Esophagus muscularis mucosa (tissue), 4 donors: ENCODE measurements around the gene TBATA. TPM values are rescaled to one million over a fixed set of nuclear protein-coding genes. Genes with fewer than 3 reads are reported as not detected.

Experiments used
- DNase-seq: peaks from one replicate; pipeline ENCODE4 v3.0.0-alpha.2; 2017; ENCODE audit errors: extremely low spot score
- H3K27ac ChIP-seq, 4 donors: fragments of 200-600 bp; sonication (generic); replicated peaks in 1 of 4; 1 replicate in 3 of 4; 2 replicates in 1 of 4; pipeline ENCODE4 v1.5.1; 2016 to 2019; ENCODE audit warnings: mild to moderate bottlenecking in 1 of 4
- H3K27me3 ChIP-seq, 4 donors: fragments of 200-600 bp; sonication (generic); one replicate each; pipeline versions ENCODE4 v1.5.1 to v1.6.0; 2016 to 2019
- H3K36me3 ChIP-seq, 4 donors: fragments of 200-600 bp; sonication (generic); one replicate each; pipeline ENCODE4 v1.5.1; 2016 to 2019
- H3K4me1 ChIP-seq, 4 donors: fragments of 200-600 bp; sonication (generic); one replicate each; pipeline ENCODE4 v1.5.1; 2016 to 2019
- H3K4me3 ChIP-seq, 4 donors: fragments of 200-600 bp; sonication (generic); 1 replicate in 2 of 4; 2 replicates in 2 of 4; pipeline ENCODE4 v1.5.1; 2016 to 2019; ENCODE audit warnings: mild to moderate bottlenecking in 4 of 4, moderate library complexity in 1 of 4
- H3K9me3 ChIP-seq, 4 donors: fragments of 200-600 bp; sonication (generic); 1 replicate in 3 of 4; 2 replicates in 1 of 4; pipeline ENCODE4 v1.5.1; 2016 to 2019
- EP300 ChIP-seq: sonication (generic); formaldehyde crosslinking; IDR thresholded peaks from one replicate; pipeline ENCODE4 v1.6.1; 2017; ENCODE audit warnings: antibody characterized with exemption
- POLR2A ChIP-seq: fragments of 450-650 bp; IDR thresholded peaks from one replicate; pipeline ENCODE4 v1.6.1; 2017; ENCODE audit warnings: antibody characterized with exemption, moderate library complexity, mild to moderate bottlenecking, low read depth
- POLR2AphosphoS5 ChIP-seq, 2 donors: sonication (generic); formaldehyde crosslinking; IDR thresholded peaks; one replicate each; pipeline ENCODE4 v1.6.1; 2017; ENCODE audit warnings: antibody characterized with exemption in 2 of 2
- WGBS: methylation state at CpG from one replicate; pipeline ENCODE4 v1.1.5; 2018; 5-methylcytosine and 5-hydroxymethylcytosine counted together
- intact Hi-C: fragments of 100-400 bp; cut with DNase I; formaldehyde crosslinking; loops from one replicate; pipeline ENCODE4 v1.15.1; 2023
- small RNA-seq, 3 donors: library from RNA; depleted of rRNA; stranded (forward); fragments of <200 nt; gene quantifications; one replicate each; pipeline ENCODE3, GENCODE V24; 2016
- total RNA-seq, 4 donors: library from RNA; depleted of rRNA; stranded (reverse); fragments of >200 nt; gene quantifications; one replicate each; pipeline versions ENCODE4 v1.1.0 to v1.2.1, GENCODE V29; 2016
- TF ChIP-seq, protein P1 (sequence below), 3 experiments: fragments of 200-600 bp in 2 of 3; fragments of 450-650 bp in 1 of 3; sonication (generic) in 2 of 3; IDR thresholded peaks; one replicate each; pipeline ENCODE4 v1.5.1; 2017 to 2019; ENCODE audit warnings: antibody characterized with exemption in 3 of 3, mild to moderate bottlenecking in 2 of 3, moderate library complexity in 1 of 3

Gene TBATA
- total RNA-seq, 4 donors from 2014 or later, result not detected

DNA sequence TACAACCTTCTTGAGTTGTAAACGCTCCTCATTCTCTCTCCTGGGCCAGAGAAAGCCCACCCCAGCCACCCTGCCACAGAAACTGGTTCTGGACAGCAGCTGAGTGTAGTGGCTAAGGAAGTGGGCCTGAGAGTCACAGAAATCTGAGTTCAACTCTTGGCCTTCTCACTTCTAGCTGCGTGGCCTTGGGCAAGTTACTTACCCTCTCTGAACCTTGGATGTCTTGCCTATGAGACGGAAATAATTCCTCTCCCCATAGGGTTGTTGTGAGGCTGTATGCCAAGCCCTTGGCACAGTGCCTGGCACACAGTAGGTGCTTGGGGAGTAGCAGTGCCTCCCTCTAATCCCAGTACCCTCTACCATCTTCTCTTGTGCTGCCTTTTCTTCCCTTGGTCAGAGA, 61.4 kb downstream of the TBATA start:
- Histone ChIP-seq H3K4me1 (peaks cover 0 to 3% (median 0%) of the 10 kb centered on the region in 4 donors), H3K27ac (no peak overlapping the region), H3K36me3 (no peaks in the 10 kb centered on the region), H3K27me3 (no peaks in the 10 kb centered on the region), H3K9me3 (no peaks in the 10 kb centered on the region), H3K4me3 (no peak overlapping the region)
- intact Hi-C loops, result no loop called here
- TF ChIP-seq, protein P1, sequence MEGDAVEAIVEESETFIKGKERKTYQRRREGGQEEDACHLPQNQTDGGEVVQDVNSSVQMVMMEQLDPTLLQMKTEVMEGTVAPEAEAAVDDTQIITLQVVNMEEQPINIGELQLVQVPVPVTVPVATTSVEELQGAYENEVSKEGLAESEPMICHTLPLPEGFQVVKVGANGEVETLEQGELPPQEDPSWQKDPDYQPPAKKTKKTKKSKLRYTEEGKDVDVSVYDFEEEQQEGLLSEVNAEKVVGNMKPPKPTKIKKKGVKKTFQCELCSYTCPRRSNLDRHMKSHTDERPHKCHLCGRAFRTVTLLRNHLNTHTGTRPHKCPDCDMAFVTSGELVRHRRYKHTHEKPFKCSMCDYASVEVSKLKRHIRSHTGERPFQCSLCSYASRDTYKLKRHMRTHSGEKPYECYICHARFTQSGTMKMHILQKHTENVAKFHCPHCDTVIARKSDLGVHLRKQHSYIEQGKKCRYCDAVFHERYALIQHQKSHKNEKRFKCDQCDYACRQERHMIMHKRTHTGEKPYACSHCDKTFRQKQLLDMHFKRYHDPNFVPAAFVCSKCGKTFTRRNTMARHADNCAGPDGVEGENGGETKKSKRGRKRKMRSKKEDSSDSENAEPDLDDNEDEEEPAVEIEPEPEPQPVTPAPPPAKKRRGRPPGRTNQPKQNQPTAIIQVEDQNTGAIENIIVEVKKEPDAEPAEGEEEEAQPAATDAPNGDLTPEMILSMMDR (IDR thresholded peaks at IDR 0.05), result no peak
- no peak for TF ChIP-seq POLR2AphosphoS5 (IDR thresholded peaks at IDR 0.05)
- no peak for TF ChIP-seq POLR2A
- no peak for TF ChIP-seq EP300
- DNase-seq, result no peak
- WGBS, result 90% methylated on average over 3 of the region's 3 CpGs

DNA sequence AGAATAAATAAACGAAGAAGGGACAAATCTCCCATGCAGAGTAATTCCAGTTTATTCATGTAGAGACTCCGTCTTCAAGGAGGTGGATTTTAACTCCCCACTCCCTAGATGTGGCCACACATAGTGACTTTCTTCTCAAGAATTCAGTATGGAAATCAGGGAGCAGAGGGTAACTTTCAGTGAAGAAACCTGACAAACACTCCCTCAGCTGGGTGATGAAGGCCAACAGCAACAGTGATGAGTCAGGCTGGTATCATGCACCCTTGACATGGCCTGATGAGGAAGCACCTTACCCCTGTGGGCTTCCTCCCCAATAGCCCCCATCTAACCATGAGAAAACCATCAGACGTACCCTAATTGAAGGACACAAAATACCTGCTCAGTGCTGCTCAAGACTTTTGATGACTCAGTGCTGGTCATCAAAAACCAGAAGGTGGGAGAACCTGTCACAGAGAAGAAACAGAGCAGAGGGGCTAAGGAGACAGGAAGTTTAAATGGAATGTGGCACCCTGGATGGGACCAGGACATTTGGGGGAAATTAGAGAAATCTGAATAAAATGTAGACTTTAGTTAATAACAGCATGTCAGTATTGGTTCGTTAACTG, 62.3 kb downstream of the TBATA start:
- no peak for DNase-seq
- intact Hi-C loops, result no loop called here
- 91% methylated on average over 4 of the region's 4 CpGs for WGBS

More for the DNA sequence above, 62.3 kb downstream of the TBATA start:
- Histone ChIP-seq H3K27me3 (no peaks in the 10 kb centered on the region), H3K9me3 (no peaks in the 10 kb centered on the region), H3K4me1 (no peaks in the 10 kb centered on the region), H3K36me3 (no peaks in the 10 kb centered on the region), H3K27ac (no peak overlapping the region), H3K4me3 (no peak overlapping the region)
- no peak for TF ChIP-seq POLR2AphosphoS5 (IDR thresholded peaks at IDR 0.05)
- TF ChIP-seq POLR2A, result no peak
- no peak for TF ChIP-seq EP300
- TF ChIP-seq, protein P1 (IDR thresholded peaks at IDR 0.05), result no peak

Small RNAs within 50 kb of the gene (small RNA-seq; reads per million reads assigned to genes)
- gene RPS26P40, result 0 reads per million in 3 donors

Other genes with a start within 250 kb of the TBATA start
- gene PRF1, start 182.6 kb downstream of the TBATA start, total RNA-seq, result 10 to 100 TPM in 1 of 4 donors, 1 to 10 TPM in 3; 1.2 to 15.2 (median 2.4) TPM
- gene ADAMTS14, start 112.9 kb downstream of the TBATA start, total RNA-seq, result under 1 TPM in 2 of 4 donors, not detected in 2; 0.13 to 0.50 TPM
- 10 to 100 TPM; 12.9 to 31.0 (median 21.3) TPM for gene SGPL1, start 30.6 kb upstream of the TBATA start, total RNA-seq
- gene PCBD1, start 103.2 kb upstream of the TBATA start, total RNA-seq, result 100 to 1,000 TPM in 2 of 4 donors, 10 to 100 TPM in 2; 56.1 to 112 (median 80.8) TPM